VCaP (cell line): Measurements from ENCODE around the gene FGF6.

ENCODE experiments used
- H3K27ac ChIP-seq: fragments of 450-650 bp; 2 replicates; pipeline ENCODE4 v1.5.1; 2017
- TF ChIP-seq, protein P1 (sequence below): fragments of 450-650 bp; conservative IDR thresholded peaks from 2 replicates; pipeline ENCODE4 v1.5.1; 2017; ENCODE audit warnings: mild to moderate bottlenecking, moderate library complexity

FGF6 gene

DNA sequence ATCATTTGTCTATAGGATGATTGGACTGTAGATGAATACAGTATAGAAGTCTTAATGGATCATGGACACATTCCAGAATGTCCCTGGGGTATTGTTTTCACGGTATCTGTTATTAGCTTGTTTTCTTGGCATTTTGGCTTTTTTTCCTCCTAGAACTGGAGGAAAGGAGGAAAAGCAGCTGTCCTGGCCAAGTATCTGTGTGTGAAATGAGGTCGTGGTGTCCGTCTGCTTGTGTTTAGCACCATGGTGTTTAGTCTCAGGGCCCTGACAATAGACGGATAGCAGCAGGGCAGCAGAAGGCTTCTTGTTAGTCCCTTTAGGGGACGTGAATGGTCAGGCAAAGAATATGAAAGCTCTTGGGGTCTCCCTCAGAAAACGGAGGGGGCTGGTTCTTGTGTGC, 21.2 kb downstream of the FGF6 start:
- TF ChIP-seq, protein P1, sequence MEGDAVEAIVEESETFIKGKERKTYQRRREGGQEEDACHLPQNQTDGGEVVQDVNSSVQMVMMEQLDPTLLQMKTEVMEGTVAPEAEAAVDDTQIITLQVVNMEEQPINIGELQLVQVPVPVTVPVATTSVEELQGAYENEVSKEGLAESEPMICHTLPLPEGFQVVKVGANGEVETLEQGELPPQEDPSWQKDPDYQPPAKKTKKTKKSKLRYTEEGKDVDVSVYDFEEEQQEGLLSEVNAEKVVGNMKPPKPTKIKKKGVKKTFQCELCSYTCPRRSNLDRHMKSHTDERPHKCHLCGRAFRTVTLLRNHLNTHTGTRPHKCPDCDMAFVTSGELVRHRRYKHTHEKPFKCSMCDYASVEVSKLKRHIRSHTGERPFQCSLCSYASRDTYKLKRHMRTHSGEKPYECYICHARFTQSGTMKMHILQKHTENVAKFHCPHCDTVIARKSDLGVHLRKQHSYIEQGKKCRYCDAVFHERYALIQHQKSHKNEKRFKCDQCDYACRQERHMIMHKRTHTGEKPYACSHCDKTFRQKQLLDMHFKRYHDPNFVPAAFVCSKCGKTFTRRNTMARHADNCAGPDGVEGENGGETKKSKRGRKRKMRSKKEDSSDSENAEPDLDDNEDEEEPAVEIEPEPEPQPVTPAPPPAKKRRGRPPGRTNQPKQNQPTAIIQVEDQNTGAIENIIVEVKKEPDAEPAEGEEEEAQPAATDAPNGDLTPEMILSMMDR: no peak

GRCh38 chr12:4423528-4424195, 22.0 kb downstream of the FGF6 start:
- TF ChIP-seq, protein P1: no peak

More for the DNA sequence above, 21.2 kb downstream of the FGF6 start:
- H3K27ac ChIP-seq: no peak overlapping the region

GRCh38 chr12:4422985-4423384, 22.6 kb downstream of the FGF6 start:
- H3K27ac ChIP-seq: no peak overlapping the region
- TF ChIP-seq, protein P1: no peak

More at GRCh38 chr12:4423528-4424195, 22.0 kb downstream of the FGF6 start:
- H3K27ac ChIP-seq: no peak overlapping the region

GRCh38 chr12:4421590-4422031, 24.0 kb downstream of the FGF6 start:
- TF ChIP-seq, protein P1: peak; percentile 84

GRCh38 chr12:4420138-4420670, 25.4 kb downstream of the FGF6 start:
- TF ChIP-seq, protein P1: no peak

More at GRCh38 chr12:4421590-4422031, 24.0 kb downstream of the FGF6 start:
- H3K27ac ChIP-seq: no peak overlapping the region

DNA sequence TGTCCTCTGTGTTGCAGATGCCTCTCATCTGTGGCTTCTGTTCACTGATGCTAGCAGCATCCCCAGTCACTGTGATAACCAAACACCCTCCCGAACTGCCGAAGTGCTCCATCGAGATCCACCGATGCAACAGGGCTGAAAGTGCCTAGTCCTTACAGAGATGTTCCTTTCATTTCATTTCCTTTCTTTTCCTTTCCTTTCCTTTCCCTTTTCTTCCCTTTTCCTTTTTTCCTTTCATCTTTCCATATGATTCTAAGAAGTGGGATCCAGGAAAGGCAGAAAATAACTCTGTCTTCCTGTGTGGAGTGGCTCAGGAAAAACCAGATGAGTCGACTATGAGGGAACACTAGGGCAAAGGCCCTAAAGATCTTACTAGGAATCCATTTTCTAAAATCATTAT, 26.7 kb downstream of the FGF6 start:
- TF ChIP-seq, protein P1: no peak
- no peak overlapping the region for H3K27ac ChIP-seq

More at GRCh38 chr12:4420138-4420670, 25.4 kb downstream of the FGF6 start:
- no peak overlapping the region for H3K27ac ChIP-seq

DNA sequence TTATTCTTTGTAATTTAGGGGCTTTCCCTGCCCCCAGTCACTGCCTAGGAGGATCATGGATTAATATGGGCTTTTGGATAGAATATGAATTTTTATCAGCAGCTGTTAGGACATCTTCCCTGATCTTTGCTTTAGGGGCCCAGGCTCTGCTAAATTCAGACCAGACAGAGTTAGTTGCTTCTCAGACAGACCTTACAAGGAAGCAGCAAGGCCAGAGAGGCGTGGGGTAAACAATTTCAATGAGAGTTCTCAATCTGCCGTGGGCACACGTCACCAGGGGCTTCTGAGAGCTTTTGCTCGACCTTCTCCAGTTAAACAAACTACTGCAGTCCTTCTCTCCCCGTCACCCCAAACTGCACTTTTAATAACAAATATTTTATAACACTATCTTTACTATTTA, 27.7 kb downstream of the FGF6 start:
- TF ChIP-seq, protein P1: no peak
- H3K27ac ChIP-seq: no peak overlapping the region
